Posterior vena cava (tissue), 2 donors: Measurements from ENCODE around the gene TBL2. TPM values are rescaled to one million over a fixed set of nuclear protein-coding genes. Genes with fewer than 3 reads are reported as not detected.
A peak's percentile ranks its signal among the peaks of the same experiment; 100 is the strongest.
"Not testable (repeated sequence)": the region's sequence is repeated elsewhere in the genome, so short reads cannot be mapped to it uniquely, and the experiment has no call there.

ENCODE experiments used
- DNase-seq: peaks from one replicate; pipeline ENCODE4 v3.0.0-alpha.2; 2020; ENCODE audit warnings: low spot score
- intact Hi-C, 2 donors: fragments of 100-400 bp; cut with DNase I; formaldehyde crosslinking; loops; one replicate each; pipeline versions ENCODE4 v1.14.1 to v1.14.2; 2022 to 2023
- total RNA-seq, 2 donors: library from RNA; stranded (reverse); fragmentation: NEBNext Ultra II Directional; extraction: Animal tissue kit (Norgen Biotek cat#: 25700); gene quantifications; one replicate each; pipeline ENCODE4 v1.2.1, GENCODE V29; 2021
- donor health status: DM: yes; HTN: yes; CAD: no.
- donor health status: DM: yes; HTN: yes; CAD: no.

Gene TBL2
- total RNA-seq, 2 donors from 2014 or later: 21.7 to 24.4 TPM

GRCh38 chr7:73577627-73578341, 595 bp downstream of the TBL2 start:
- intact Hi-C loops: no loop called here
- peak; percentile 74 for DNase-seq

GRCh38 chr7:73573791-73574190, 4.6 kb downstream of the TBL2 start:
- intact Hi-C loops: no loop called here
- peak; percentile 70 for DNase-seq

DNA sequence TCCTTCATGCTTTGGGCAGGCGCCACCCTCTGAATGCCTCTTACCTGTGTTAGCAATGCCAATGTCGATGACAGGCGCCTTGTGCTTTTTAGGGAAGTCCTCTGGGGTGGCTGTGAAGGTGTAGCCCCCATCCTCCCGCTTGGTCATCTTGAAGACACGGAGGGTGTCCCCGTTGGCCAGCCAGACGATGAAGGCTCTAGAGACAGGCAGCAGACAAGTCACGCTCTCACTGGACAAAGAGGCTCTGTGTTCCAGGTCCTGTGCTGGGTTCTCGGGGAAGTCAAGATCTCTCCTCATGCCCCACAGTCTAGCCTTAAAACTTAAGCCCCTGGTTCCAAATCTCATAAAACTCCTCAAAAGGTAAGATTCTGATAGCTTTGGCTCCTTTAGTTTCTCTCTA, 5.1 kb downstream of the TBL2 start:
- intact Hi-C loops: no loop called here
- peak; percentile 45 for DNase-seq

DNA sequence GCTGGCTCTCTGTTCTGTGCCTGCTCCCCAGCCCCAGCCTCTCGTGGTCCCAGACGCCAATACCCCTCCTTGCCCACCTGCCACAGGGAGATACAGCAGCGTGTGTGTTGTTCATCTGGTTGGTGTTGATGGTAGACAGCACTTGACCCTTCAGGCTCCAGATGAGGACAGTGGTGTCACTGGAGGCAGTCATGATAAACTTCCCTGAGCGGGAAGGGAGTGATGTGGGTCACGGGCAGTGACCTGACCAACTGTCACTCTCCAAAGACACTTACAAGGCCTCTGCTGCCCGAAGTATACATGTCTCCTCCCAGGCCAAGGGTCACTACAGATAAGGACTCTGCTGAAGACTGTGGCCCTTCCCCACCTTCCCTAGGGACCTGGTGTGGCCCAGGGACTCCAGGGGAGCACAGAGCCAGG, 5.6 kb downstream of the TBL2 start:
- peak; percentile 49 for DNase-seq
- intact Hi-C loops: no loop called here

GRCh38 chr7:73570977-73571376, 7.4 kb downstream of the TBL2 start:
- DNase-seq: peak; percentile 75
- intact Hi-C loops: no loop called here

GRCh38 chr7:73570521-73570920, 7.9 kb downstream of the TBL2 start:
- DNase-seq: no peak
- intact Hi-C loops: no loop called here

- DNase-seq: no peak
- intact Hi-C loops: loop anchor here in 1 of 2 donors (10.0 kb wide), 1 partner anchor 54 kb away; no protein-coding TSS in a partner anchor
Observed at GRCh38 chr7:73569042-73569608, 9.3 kb downstream of the TBL2 start.

DNA sequence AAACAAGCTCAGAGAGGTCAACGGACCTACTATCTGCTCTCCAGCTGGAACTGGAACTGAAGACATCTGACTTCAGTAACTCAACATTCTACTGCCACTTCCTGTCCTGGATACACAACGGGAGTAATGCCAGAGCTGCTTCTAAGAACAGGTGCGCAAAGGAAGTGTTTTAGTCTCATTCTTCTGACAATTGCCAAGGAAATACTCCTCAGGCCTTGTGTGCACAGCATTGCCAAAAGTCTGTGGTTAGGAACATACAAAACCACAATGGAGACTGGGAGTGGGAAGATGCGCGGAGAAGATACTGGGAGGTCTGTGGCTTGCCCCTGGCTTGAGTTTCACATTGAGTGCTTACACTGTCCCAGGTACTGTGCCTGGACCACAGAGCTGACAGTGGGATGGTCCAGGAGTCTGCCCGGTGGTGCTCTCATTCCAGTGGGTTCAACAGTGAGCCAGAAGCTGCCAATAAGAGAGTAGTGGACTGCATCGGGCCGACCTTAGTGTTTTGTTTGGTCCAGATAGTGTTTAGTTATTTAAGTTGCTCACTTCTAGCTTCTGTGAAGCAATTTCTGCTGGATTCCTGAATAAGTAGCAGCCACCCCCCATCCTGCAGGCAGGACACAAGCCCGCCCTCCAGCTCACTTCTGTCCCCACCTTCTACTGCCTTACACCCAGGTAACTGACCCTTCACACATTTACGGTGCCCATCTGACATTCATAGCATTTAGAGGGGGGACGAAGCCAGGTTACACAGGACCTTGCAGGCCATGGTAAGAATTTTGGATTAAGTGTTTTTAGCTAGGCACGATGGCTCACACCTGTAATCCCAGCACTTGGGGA, 10.3 kb downstream of the TBL2 start:
- intact Hi-C loops: loop anchor here in 1 of 2 donors (10.0 kb wide), 1 partner anchor 53 kb away; no protein-coding TSS in a partner anchor
- DNase-seq: no peak

DNA sequence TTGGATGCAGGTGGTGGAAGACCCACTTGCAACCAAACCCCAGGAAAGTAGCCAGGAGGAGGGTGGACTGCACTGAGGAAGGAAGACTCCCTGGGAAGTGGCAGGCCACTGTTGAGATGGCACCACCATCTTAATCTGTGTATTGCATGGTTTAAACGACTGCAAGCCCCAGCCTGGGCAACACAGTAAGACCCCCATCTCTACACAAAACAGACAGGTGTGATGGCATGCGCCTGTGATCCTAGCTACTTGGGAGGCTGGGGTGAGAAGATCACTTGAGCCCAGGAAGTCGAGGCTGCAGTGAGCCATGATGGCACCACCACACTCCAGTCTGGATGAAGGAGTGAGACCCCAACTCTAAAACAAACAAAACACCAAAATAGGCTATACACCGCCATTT, 11.2 kb downstream of the TBL2 start:
- no peak for DNase-seq
- intact Hi-C loops: loop anchor here in 1 of 2 donors (10.0 kb wide), 1 partner anchor 52 kb away; no protein-coding TSS in a partner anchor

GRCh38 chr7:73566431-73566830, 11.9 kb downstream of the TBL2 start:
- not testable (repeated sequence) for DNase-seq
- intact Hi-C loops: loop anchor here in 1 of 2 donors (10.0 kb wide), 1 partner anchor 52 kb away; no protein-coding TSS in a partner anchor

DNA sequence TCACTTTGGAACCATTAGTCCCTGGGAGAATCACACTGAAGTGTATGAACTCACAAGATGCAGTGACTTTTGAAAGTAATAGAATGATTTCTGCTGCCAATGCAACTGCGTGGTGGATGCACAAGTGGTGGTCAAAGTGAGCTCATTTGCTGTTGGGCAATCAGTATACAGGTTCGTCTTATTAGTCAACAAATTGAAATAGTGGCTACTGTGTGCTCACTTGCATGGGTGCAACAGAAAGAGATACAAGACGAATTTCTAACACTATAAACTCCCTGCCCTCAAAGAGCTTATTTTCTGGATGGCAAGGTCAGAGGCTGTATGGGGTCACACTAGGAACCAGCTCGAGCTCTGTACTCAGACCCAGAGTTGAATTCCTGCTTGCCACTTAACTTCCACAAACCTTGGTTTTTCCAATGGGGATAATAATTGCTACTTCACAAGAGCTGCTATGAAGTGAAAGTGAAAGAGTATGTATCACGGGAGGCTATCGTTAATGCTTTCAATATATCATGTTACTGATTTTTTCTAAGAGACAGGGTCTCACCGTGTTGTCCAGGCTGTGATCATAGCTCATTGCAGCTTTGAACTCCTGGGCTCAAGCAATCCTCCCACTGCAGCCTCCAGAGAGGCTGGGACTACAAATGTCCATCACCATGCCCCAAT, 12.6 kb downstream of the TBL2 start:
- intact Hi-C loops: loop anchor here in 1 of 2 donors (10.0 kb wide), 1 partner anchor 51 kb away; no protein-coding TSS in a partner anchor
- no peak for DNase-seq

- no peak for DNase-seq
- intact Hi-C loops: loop anchor here in 1 of 2 donors (10.0 kb wide), 1 partner anchor 45 kb away; no protein-coding TSS in a partner anchor
Observed at GRCh38 chr7:73560109-73560835, 18.1 kb downstream of the TBL2 start.

DNA sequence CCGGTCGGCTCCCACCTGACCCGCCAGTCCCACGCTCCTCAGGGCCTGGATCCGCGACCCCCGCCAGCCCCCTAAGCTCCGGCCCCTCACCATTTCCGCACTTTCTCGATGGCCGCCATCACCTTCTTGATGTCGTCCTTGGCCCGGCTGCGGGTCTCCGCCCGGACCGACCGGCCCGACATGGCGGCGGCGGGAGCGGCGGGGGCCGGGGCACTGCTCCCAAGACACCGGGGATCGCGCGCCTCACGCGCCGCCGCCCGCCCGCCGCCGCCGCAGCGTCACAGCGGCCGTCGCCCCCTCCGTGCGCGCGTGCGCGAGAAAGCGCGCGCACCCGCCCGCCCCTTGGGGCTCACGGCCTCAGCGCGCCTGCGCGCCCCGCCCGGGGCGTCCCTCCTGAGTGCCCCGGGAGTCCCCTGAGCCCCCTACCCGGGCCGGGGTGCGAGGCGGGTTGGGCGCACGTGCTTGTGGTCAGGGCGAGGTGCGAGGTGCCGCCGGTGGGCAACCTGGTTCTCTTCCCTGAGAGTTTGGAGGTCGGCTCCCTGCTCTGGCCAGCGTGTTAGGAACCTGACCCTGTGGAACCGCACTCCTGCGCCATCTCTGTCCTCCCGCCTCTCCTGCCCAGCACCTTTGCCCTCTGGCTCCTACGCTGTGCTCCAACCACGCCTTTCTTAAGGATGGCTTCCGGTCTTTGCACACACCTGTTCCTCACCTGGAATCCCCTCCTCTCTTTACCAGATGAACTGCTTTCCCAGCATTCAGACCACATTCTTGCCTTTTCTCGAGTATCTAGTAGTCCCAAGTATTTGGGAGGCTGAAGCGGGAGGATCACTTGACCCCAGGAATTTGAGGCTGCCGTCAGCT, 20.8 kb downstream of the TBL2 start, which contains the start of gene BCL7B:
BCL7B (minus strand) TSS at position 294 of the 861 bp plus-strand sequence; CDS start at position 182, 112 bp downstream.
- intact Hi-C loops: no loop called here

GRCh38 chr7:73557108-73557396, 21.3 kb downstream of the TBL2 start:
- DNase-seq: peak; percentile 98
- intact Hi-C loops: no loop called here

More for the DNA sequence above, 20.8 kb downstream of the TBL2 start, which contains the start of gene BCL7B:
- DNase-seq: peak; percentile 92

DNA sequence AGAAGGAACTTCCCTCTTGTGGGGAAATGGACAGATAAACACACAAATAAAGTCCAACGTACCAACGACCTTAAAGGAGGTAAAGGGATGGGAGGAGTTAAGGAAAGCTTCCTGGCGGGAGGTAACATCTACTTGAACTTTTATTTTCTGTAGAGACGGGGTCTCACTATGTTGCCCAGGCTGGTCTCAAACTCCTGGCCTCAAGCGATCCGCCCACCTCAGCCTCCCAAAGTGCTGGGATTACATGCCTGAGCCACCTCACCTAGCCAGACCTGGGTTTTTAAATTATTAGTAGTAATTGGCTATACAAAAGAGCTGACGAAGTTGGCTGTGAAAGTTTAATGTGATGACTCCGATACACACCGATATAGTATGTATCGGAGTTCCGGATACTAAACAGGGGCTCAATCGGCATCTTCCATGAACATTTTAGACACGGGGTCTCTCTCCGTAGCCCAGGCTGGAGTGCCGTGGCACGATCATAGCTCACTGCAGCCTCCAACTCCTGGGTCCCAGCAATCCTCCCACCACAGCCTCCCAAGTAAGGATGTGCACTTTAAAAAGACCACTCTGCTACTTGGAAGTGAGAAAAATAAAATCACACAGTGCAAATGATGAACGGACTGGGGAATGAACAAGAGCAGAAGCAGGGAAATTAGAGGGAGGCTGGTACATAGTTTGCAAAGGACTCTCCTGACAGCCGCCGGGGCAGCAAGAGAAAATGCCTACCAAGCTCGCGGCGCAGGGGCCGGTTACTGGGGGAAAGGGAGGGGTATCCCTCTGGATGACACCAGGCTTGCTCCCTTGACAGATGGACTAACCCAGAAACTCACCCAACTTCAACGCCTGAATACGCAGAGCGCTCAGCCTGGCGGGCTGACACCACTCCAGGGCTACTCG, 21.9 kb downstream of the TBL2 start:
- DNase-seq: no peak
- intact Hi-C loops: no loop called here

DNA sequence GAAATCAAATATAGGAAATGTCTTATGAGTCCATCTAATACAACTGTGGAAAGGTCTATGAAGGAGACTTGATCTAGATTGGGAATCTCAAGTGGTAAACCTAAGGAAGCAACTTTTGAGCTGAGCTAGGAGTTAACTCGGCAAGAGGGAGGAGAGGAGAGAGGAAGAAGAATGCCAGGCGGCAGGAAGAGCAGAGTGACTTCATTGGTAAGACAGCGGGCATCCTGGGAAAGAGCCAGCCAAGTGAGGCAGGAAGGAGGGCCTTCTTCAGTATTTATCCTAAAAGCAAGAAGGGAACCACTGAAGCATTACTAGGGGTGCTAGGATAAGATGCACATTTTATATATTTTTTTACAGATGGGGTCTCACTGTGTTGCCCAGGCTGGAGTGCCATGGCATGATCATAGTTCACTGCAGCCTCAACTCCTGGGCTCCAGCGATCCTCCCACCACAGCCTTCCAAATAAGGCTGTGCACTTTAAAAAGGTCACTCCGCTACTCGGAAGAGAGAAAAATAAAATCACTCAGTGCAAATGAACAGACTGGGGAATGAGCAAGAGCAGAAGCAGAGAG, 22.9 kb downstream of the TBL2 start:
- intact Hi-C loops: no loop called here

More for the DNA sequence above, 22.9 kb downstream of the TBL2 start:
- no peak for DNase-seq
